Hematopoietic multipotent progenitor cell treated with erythropoietin and hydrocortisone succinate and interleukin-3 and kit ligand, for 8 days (in vitro differentiated cells): ENCODE measurements around the gene LMO7.
A peak's percentile ranks its signal among the peaks of the same experiment; 100 is the strongest.

Experiments
- DNase-seq: peaks from one replicate; pipeline ENCODE4 v3.0.0-alpha.2; 2015

Gene LMO7

GRCh38 chr13:75861786-75862185 is 225.7 kb downstream of the LMO7 start:
- DNase-seq, result no peak

- DNase-seq, result no peak
Measured at GRCh38 chr13:75864718-75865117, 228.6 kb downstream of the LMO7 start.

GRCh38 chr13:75867379-75868117 is 231.4 kb downstream of the LMO7 start:
- DNase-seq, result no peak

GRCh38 chr13:75869981-75870380 is 233.9 kb downstream of the LMO7 start:
- DNase-seq, result no peak

GRCh38 chr13:75870397-75870903 is 234.3 kb downstream of the LMO7 start:
- DNase-seq, result peak; percentile 19

GRCh38 chr13:75871059-75871458 is 234.9 kb downstream of the LMO7 start:
- DNase-seq, result no peak

- DNase-seq, result no peak
Measured at GRCh38 chr13:75872980-75873379, 236.8 kb downstream of the LMO7 start.

- no peak for DNase-seq
Measured at GRCh38 chr13:75873494-75873893, 237.4 kb downstream of the LMO7 start.

- no peak for DNase-seq
Measured at GRCh38 chr13:75875450-75875849, 239.3 kb downstream of the LMO7 start.

GRCh38 chr13:75876142-75877050 is 240.3 kb downstream of the LMO7 start:
- peak; percentile 80 for DNase-seq

- no peak for DNase-seq
Measured at GRCh38 chr13:75877071-75877470, 240.9 kb downstream of the LMO7 start.

- no peak for DNase-seq
Measured at GRCh38 chr13:75879656-75880055, 243.5 kb downstream of the LMO7 start.

- DNase-seq, result no peak
Measured at GRCh38 chr13:75881109-75881775, 245.1 kb downstream of the LMO7 start.

- no peak for DNase-seq
Measured at GRCh38 chr13:75882261-75882660, 246.1 kb downstream of the LMO7 start.

- peak; percentile 38 for DNase-seq
Measured at GRCh38 chr13:75889427-75889826, 253.3 kb downstream of the LMO7 start.

GRCh38 chr13:75895168-75895567 is 259.0 kb downstream of the LMO7 start:
- no peak for DNase-seq

- no peak for DNase-seq
Measured at GRCh38 chr13:75896271-75896670, 260.1 kb downstream of the LMO7 start.

- DNase-seq, result no peak
Measured at GRCh38 chr13:75897386-75897785, 261.3 kb downstream of the LMO7 start.

GRCh38 chr13:75901501-75901900 is 265.4 kb downstream of the LMO7 start:
- no peak for DNase-seq

GRCh38 chr13:75902166-75903104 is 266.3 kb downstream of the LMO7 start:
- no peak for DNase-seq

- DNase-seq, result peak; percentile 55
Measured at GRCh38 chr13:75904012-75904411, 267.9 kb downstream of the LMO7 start.

GRCh38 chr13:75906315-75906714 is 270.2 kb downstream of the LMO7 start:
- DNase-seq, result no peak
